GM15510 (cell line): ENCODE measurements around the gene TRIM17.
A peak's percentile ranks its signal among the peaks of the same experiment; 100 is the strongest.

Experiments used
- POLR2A ChIP-seq: IDR thresholded peaks from 3 replicates; pipeline ENCODE4 v1.6.1; 2011; ENCODE audit warnings: borderline replicate concordance; ENCODE audit not compliant: insufficient read length; ENCODE audit errors: extremely low read depth

TRIM17 gene, protein sequence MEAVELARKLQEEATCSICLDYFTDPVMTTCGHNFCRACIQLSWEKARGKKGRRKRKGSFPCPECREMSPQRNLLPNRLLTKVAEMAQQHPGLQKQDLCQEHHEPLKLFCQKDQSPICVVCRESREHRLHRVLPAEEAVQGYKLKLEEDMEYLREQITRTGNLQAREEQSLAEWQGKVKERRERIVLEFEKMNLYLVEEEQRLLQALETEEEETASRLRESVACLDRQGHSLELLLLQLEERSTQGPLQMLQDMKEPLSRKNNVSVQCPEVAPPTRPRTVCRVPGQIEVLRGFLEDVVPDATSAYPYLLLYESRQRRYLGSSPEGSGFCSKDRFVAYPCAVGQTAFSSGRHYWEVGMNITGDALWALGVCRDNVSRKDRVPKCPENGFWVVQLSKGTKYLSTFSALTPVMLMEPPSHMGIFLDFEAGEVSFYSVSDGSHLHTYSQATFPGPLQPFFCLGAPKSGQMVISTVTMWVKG

DNA sequence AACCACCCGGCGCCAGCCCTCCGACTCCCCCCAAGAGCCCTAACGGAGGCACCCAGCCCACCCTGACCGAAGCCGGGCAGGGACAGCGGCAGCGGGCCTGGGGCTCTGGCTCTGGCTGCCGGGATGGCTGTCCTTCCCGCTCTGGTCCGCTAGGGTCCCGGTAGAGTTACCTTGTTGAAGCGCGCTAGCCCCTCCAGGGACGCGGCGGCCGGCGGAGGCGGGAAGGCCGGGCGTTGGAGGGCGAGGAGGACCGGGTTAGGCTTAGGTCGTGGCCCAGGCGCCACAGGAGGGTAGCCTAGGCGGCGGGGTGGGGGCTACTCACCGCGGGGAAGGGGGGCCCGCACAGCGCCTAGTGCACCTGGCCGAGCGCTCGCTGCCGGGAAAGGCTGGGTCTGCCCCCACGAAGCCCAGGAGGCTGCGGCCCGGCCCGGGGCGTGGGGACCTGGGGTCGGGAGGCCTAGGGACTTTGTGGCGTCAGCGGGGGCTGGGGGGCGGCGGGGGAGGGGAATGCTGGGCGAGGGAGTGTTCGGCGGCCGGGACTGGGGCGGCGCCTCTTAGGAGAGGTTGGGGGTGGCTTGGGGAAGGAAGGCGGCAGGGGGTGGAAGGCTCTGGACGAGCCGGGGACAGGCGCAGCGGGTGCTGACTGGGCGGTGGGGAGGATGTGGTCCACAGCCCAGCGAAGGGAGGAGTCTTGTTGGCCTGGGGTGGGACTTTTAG, at the start of gene TRIM17:
TSS of gene TRIM17 (minus strand) at position 645 of the 717 bp plus-strand sequence. CDS start 1,789 bp downstream, outside the sequence.
- TF ChIP-seq POLR2A: no peak

DNA sequence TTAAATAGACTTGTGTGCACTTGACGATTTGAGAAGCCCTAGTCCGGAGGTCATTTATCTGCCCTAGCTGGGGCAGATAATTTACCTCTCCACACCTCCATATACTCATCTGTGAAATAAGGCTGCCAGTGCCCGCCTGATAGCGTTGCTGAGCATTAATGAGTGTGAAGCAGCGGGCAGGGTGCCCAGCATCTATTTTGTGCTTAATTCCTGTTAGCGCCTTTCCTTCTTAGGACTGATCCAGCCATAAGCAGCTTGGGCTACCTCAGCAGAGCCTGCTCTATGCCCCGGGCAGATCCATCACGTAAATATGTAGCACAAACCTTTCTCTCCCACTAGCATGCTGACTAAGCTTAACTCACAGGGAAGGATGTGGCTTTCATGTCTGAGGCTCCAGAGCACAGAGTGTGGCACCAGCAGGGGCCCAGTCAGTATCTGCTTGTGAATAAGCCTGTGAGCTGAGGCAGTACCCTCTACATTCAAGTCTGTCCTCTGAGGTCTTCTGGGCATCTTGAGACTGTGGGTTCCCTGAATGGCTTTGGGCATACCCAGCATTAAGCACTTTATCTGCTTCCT, 49.0 kb upstream of the TRIM17 start:
- TF ChIP-seq POLR2A: no peak

DNA sequence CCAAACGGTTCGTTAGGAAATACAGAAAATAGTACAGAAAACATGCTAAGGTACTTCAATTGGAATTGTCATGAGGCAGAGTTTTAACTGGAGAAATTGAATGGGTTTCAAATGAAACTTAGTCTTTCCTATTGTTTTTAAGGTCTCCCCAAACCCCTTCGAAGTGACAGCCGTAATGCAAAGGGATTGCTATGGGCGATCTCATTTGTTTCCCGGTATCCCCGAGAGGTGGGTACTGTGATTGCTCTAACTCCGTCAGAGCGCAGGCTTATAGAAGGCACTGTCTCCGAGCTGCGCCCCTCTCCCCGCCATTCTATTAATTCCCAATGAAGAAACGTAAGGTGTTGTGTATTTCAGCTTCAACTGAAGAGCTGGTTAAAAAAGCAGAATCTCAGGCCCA, 48.5 kb upstream of the TRIM17 start:
- TF ChIP-seq POLR2A: no peak

DNA sequence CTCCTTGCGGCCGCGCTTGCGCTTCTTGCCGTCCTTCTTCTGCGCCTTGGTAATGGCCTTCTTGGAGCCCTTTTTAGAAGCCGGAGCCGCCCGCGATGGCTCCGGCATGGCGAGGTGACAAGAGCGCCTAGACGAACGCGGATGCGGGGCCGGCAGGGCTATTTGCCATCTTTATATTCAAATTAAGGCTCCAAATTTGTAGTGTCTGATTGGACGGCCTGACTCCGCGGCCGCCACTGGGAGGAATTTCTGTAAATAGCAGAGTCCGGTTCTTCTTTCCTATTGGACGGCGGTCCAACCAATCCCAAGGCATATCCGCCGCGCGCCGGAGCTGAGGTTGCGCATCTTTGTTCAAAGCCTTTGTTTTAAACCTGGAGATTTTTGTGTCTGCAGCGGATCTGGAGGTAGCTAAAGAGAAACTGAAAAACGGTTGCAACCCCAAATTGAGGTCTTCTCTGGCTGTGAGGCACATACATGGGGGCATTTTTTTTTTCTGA, 47.9 kb upstream of the TRIM17 start:
- TF ChIP-seq POLR2A: peak; percentile 82

DNA sequence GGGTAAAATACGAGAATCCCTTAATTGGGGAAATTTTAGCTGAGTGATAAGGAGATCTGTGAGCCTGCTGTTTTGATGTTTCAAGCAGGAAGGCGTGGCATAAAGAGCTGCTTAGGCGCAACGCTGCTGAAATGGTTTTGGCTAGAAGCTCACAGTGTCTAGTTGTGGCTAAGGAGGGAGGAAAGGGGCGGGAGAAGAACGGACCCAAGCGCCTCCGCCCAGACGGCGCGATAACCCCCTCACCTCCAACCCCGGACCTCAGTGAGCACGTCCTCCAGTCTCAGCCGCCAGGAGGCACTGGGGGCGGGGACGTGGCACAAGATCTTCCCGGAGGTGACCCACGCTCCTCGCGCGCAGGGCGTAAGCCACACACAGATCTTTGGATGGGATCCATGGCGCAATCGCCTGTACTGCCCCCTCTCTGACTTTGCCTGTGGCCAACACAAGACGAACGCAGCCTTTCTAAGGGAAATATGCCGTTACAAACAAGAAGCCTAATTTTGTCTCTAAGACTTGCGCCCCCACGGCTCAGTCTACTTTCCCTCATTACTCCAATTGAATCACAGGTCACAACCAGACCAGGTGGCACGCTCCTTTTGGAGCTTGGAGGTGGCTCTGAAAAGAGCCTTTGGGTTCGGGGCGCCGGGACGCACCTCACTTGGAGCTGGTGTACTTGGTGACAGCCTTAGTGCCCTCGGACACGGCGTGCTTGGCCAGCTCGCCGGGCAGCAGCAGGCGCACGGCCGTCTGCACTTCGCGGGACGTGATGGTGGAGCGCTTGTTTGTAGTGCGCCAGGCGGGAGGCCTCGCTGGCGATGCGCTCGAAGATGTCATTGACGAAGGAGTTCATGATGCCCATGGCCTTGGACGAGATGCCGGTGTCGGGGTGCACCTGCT, 47.1 kb upstream of the TRIM17 start:
- TF ChIP-seq POLR2A: peak; percentile 63

DNA sequence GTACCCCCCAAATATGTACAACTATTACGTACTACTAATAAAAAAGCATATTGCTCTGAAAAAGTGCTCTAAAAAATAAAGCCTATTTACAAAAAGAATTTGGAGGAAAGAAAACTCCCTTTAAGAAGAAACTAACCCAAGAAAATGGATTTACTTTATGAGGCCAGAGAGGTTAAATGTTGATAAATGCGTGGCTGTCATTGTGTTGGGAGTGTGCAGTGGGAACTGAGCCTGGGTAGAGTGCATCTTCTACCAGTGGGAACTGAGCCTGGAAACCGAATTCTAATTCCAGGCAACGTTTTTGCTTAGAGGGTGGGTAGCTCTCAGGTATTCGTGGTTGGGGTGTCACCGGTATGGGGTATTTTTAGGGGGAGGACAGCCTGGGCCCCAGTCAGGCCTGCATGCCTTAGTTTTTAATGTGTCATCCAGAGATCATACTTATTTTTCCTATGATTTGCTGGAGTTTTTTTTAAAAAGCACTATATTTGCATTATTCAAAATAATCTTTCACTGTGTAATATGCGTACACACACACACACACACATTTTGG, 46.4 kb upstream of the TRIM17 start:
- no peak for TF ChIP-seq POLR2A

DNA sequence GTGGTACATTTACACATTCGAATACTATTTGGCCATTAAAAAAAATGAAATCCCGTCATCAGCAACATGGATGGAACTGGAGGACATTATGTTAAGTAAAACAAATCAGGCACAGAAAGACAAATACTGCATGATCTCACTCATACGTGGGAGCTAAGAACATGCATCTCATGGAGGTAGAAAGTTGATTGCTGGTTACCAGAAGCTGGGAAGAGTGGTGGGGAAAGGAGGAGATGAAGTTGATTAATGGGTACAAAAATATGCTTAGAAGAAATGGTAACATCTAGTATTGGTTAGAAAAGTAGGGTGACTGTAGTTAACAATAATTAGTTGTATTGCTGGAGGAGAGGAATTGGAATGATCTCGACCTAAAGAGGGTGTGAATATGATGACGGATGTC, 45.9 kb upstream of the TRIM17 start:
- TF ChIP-seq POLR2A: no peak

DNA sequence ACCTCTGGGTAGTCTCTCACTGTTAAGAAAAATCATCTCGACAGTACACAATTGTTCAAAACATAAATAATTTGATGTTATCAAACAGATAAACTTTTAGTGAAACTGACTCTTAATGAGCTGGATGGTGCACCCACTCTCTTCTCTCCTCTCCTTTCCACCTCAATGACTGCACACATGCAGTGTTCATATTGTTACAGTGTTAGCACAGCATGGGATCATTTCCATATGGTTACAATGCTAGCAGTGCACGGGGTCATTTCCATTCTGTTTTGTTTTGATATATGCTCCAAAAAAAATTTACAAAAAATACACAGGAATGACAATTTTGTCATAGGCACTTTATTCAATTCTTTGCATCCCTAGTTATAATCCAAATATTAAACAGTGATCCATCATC, 44.2 kb upstream of the TRIM17 start:
- no peak for TF ChIP-seq POLR2A

DNA sequence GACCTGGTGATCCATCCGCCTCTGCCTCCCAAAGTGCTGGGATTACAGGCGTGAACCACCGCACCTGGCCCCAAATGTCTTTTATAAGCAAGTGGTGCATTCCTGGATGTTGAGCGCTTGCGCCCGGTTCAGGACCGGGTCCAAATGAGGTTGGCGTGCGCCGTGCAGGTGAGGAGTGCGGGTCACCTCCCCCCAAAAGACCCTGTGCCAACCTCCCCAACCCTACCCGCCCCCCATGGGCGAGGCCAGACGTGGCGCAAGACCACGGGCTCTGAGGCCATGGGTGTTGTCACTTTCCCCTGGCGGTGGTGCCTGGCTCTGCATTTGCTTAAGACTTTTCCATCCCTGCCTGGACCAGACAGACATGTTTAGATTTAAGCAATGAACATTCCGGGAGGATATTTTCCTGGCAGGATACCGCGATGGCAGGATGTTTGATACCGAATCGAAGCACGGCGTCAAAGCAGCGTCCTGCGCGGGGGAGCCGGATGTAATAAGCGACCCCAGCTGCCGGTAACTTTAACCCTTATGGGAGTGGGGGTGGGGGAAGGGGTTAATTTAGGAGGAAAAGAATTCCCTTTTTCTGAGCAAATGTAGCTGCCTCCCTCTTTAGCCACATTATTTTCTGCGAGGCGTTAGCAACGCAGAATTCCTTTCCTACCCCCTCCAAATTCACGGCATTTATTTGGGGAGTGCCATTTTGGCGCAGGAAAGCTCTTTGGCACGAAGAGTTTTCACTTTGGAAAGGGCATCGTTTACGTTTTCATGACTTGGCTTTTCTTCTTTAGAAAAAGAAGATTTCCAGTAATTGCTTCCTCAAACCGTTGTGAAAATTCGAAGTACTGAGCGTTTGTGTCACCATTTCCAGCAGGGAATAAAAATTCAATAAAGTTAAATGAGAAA, 42.7 kb upstream of the TRIM17 start:
- TF ChIP-seq POLR2A: peak; percentile 49

DNA sequence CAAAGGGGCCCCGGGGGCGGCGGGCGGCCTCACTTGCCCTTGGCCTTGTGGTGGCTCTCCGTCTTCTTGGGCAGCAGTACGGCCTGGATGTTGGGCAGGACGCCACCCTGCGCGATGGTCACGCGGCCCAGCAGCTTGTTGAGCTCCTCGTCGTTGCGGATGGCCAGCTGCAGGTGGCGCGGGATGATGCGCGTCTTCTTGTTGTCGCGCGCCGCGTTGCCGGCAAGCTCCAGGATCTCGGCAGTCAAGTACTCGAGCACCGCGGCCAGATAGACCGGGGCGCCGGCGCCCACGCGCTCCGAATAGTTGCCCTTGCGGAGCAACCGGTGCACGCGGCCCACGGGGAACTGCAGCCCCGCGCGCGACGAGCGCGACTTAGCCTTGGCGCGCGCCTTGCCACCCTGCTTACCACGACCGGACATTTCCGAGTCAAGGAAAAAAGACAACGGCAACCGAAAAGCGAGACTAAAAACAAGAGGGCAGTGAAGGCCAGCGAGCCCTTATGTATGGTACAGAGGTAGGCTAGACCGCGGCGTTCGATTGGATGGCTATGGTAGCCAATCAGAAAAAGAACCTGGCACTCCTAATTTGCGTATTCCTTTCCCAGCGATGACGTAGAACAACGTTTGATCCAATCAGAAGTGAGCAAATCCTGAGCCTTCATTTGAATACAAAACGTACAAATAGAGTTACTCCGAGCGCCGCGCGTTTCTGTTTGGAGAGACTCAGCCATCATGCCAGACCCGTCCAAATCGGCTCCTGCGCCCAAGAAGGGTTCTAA, 40.9 kb upstream of the TRIM17 start:
- peak; percentile 84 for TF ChIP-seq POLR2A

DNA sequence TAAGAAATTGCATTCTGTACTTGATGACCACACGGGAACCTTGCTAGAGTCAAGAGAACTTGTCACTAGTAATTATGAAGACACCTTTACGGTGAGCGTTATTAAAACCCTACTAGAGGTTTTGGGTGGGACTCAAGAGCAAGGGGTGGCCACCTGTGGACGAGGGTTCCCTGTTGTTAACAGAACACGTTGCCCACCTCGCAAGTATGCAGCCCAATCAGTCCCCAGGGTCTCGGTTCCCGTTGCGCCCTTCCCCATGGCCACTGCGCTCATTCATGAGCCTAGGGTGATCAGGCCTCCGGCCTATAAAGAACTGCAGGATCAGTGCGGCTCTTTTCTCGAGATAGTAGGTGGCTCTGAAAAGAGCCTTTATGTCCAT, 40.3 kb upstream of the TRIM17 start:
- TF ChIP-seq POLR2A: no peak

DNA sequence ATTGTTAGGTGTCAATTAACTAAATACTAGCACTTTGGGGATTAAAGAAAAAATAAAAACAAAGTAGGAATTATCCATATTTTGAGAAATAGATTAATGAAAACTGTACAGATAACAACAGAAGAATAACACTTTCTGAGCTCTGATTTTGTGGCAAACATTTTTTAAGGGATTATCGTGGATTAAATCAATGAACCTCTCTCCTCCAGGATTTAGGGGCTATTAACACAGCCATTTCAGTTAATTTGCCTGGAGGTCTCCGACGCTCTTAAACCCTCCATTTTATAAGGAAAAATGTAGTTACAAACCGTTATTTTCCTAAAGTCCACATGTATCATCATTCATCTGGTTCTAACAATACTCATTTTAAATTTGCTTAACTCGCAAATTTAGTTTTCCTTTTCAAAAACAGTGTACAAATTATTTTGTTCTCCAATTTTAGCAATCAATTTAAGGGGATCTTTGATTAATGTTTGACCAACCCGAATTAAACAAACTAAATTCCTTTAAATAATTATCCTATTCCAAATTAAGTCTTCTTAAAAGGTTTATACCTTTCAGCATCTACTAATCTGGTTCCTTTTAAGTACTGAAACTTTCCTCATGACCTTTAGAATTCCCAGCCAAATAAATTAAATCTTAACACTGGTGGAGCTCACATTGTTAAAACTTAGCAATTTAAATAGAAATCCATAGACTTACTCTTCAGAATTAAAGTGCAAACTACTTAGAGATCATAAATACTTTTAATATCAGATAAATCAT, 39.8 kb upstream of the TRIM17 start:
- no peak for TF ChIP-seq POLR2A
